A673 (cell line): ENCODE data around the gene OVCH2.
"Not testable (repeated sequence)": the region's sequence is repeated elsewhere in the genome, so short reads cannot be mapped to it uniquely, and the experiment has no call there.

ENCODE experiments used
- EZH2 ChIP-seq: fragments of 200-600 bp; sonication (generic); IDR thresholded peaks from 2 replicates; pipeline ENCODE4 v1.6.1; 2017; ENCODE audit warnings: borderline replicate concordance, low read depth, mild to moderate bottlenecking, mixed read lengths, antibody characterized with exemption, low read length; ENCODE audit not compliant: poor library complexity, severe bottlenecking
- TF ChIP-seq, protein P1 (sequence below): fragments of 300-800, 200-600 bp; sonication (generic); conservative IDR thresholded peaks from 2 replicates; pipeline ENCODE4 v1.5.1; 2017; ENCODE audit warnings: low read depth, mild to moderate bottlenecking, antibody characterized with exemption, low read length, moderate library complexity, mixed read lengths

DNA sequence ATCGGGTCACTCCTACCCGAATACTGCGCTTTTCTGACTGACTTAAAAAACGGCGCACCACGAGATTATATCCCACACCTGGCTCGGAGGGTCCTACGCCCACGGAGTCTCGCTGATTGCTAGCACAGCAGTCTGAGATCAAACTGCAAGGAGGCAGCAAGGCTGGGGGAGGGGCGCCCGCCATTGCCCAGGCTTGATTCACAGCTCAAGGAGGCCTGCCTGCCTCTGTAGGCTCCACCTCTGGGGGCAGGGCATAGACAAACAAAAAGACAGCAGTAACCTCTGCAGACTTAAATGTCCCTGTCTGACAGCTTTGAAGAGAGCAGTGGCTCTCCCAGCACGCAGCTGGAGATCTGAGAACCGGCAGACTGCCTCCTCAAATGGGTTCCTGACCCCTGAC lies 28.5 kb upstream of the OVCH2 start:
- not testable (repeated sequence) for TF ChIP-seq EZH2
- TF ChIP-seq, protein P1, sequence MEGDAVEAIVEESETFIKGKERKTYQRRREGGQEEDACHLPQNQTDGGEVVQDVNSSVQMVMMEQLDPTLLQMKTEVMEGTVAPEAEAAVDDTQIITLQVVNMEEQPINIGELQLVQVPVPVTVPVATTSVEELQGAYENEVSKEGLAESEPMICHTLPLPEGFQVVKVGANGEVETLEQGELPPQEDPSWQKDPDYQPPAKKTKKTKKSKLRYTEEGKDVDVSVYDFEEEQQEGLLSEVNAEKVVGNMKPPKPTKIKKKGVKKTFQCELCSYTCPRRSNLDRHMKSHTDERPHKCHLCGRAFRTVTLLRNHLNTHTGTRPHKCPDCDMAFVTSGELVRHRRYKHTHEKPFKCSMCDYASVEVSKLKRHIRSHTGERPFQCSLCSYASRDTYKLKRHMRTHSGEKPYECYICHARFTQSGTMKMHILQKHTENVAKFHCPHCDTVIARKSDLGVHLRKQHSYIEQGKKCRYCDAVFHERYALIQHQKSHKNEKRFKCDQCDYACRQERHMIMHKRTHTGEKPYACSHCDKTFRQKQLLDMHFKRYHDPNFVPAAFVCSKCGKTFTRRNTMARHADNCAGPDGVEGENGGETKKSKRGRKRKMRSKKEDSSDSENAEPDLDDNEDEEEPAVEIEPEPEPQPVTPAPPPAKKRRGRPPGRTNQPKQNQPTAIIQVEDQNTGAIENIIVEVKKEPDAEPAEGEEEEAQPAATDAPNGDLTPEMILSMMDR = not testable (repeated sequence)
